HepG2 (cell line): ENCODE results near the gene ATP4B. TPM values are rescaled to one million over a fixed set of nuclear protein-coding genes. Genes with fewer than 3 reads are reported as not detected.

Source experiments
- ATAC-seq: fragments of 200-7000 bp; cut with Tn5 transposase; 3 replicates; pipeline ENCODE4 v1.9.1; 2020; ENCODE audit warnings: mild to moderate bottlenecking, moderate library complexity
- BruUV-seq: library from RNA; stranded (reverse); fragments of 400-500 nt; replicated peaks from 2 replicates; lab custom pipeline; 2021; lab: Mats Ljungman, UMichigan
- CTCF ChIA-PET: fragments of 300-600 bp; formaldehyde crosslinking; extraction: SDS; loops from one replicate; lab custom pipeline; 2021; ENCODE audit warnings: low total read pairs, inconsistent platforms, low intra/inter-chr PET ratio; lab: Yijun Ruan, JAX
- POLR2A ChIA-PET: fragments of 350-600 bp; sonication (Branson Sonifier 250); formaldehyde crosslinking; loops from one replicate; lab custom pipeline; 2020; ENCODE audit warnings: antibody characterized with exemption, inconsistent platforms; lab: Yijun Ruan, JAX
- DNase-seq: peaks from one replicate; pipeline ENCODE4 v3.0.0-alpha.2; 2015; ENCODE audit warnings: low spot score
- FAIRE-seq: peaks from 3 replicates; lab custom pipeline; 2011; peaks lifted over from hg19 to GRCh38; lab: Jason Lieb, UNC
- H2AFZ ChIP-seq: one replicate; pipeline ENCODE4 v1.6.1; 2011; ENCODE audit warnings: low read length, inconsistent platforms
- H3K27ac ChIP-seq: fragments of 300-600 bp; 3 replicates; pipeline ENCODE4 v1.8.0; 2011; ENCODE audit warnings: mixed run types, mild to moderate bottlenecking, mixed read lengths, low read length, inconsistent platforms; ENCODE audit not compliant: insufficient read depth; ENCODE audit errors: extremely low read length
- H3K27me3 ChIP-seq, 2 experiments: fragments of 200-600 bp in 1 of 2; 2 replicates in 1 of 2; 3 replicates in 1 of 2; pipeline versions ENCODE4 v1.6.0 to v1.8.0; 2011; ENCODE audit warnings: low read length in 2 of 2, mild to moderate bottlenecking in 2 of 2, moderate library complexity in 2 of 2, inconsistent platforms in 1 of 2; ENCODE audit not compliant: insufficient read depth in 2 of 2, control insufficient read depth in 1 of 2
- H3K36me3 ChIP-seq, 2 experiments: fragments of 200-600 bp in 1 of 2; replicated peaks in 1 of 2; 2 replicates in 1 of 2; 3 replicates in 1 of 2; pipeline versions ENCODE4 v1.5.1 to v1.8.0; 2011; ENCODE audit warnings: low read length in 2 of 2, inconsistent platforms in 1 of 2; ENCODE audit not compliant: insufficient read depth in 2 of 2, control insufficient read depth in 1 of 2
- H3K4me1 ChIP-seq: 2 replicates; pipeline ENCODE4 v1.5.1; 2012; ENCODE audit warnings: low read length, inconsistent platforms; ENCODE audit not compliant: insufficient read depth
- H3K4me2 ChIP-seq: 2 replicates; pipeline ENCODE4 v1.6.0; 2011; ENCODE audit warnings: low read depth, low read length, inconsistent platforms
- H3K4me3 ChIP-seq, 3 experiments: fragments of 200-600 bp in 1 of 3; sonication (generic), shearing (Covaris generic) in 1 of 3; replicated peaks in 1 of 3; 2 replicates each; pipeline ENCODE4 v1.5.1; 2011 to 2016; ENCODE audit warnings: low read length in 3 of 3, inconsistent platforms in 2 of 3, low read depth in 2 of 3, mild to moderate bottlenecking in 2 of 3, control low read depth in 1 of 3, mixed read lengths in 1 of 3; ENCODE audit not compliant: insufficient read depth in 1 of 3
- H3K79me2 ChIP-seq: one replicate; pipeline ENCODE4 v1.6.1; 2011; ENCODE audit warnings: low read length, inconsistent platforms; ENCODE audit not compliant: insufficient read depth
- H3K9ac ChIP-seq: 2 replicates; pipeline ENCODE4 v1.6.0; 2011; ENCODE audit warnings: mild to moderate bottlenecking, low read depth, low read length, inconsistent platforms; ENCODE audit not compliant: insufficient read depth
- H3K9me3 ChIP-seq: 2 replicates; pipeline ENCODE4 v1.5.1; 2012; ENCODE audit warnings: mild to moderate bottlenecking, low read length
- H4K20me1 ChIP-seq: 2 replicates; pipeline ENCODE4 v1.6.0; 2011; ENCODE audit warnings: inconsistent platforms, mild to moderate bottlenecking, low read length, moderate library complexity; ENCODE audit not compliant: insufficient read depth
- AKAP8 ChIP-seq: sonication (generic); formaldehyde crosslinking; IDR thresholded peaks from 2 replicates; pipeline ENCODE4 v1.5.1; 2020; ENCODE audit warnings: mild to moderate bottlenecking, missing genetic modification reagents
- KDM1A ChIP-seq: IDR thresholded peaks from 2 replicates; pipeline ENCODE4 v1.6.1; 2016; ENCODE audit warnings: missing compliant biosample characterization
- MIXL1 ChIP-seq: IDR thresholded peaks from 2 replicates; pipeline ENCODE4 v1.6.1; 2016
- RBM22 ChIP-seq: fragments of 200-400 bp; formaldehyde crosslinking; optimal IDR thresholded peaks from 2 replicates; pipeline ENCODE3; 2017; ENCODE audit warnings: mild to moderate bottlenecking, low read length, moderate library complexity
- SRSF1 ChIP-seq: fragments of 200-400 bp; formaldehyde crosslinking; optimal IDR thresholded peaks from 2 replicates; pipeline ENCODE3; 2017; ENCODE audit warnings: mild to moderate bottlenecking, low read depth, low read length, moderate library complexity
- TBX3 ChIP-seq: fragments of 450-650 bp; IDR thresholded peaks from 2 replicates; pipeline ENCODE4 v1.6.1; 2017; ENCODE audit warnings: antibody characterized with exemption, mild to moderate bottlenecking, inconsistent platforms, borderline replicate concordance
- ZNF710 ChIP-seq: sonication (generic); formaldehyde crosslinking; IDR thresholded peaks from 2 replicates; pipeline ENCODE4 v1.5.0; 2020; ENCODE audit warnings: mild to moderate bottlenecking, missing genetic modification reagents, borderline replicate concordance
- WGBS: methylation state at CpG from one replicate; pipeline ENCODE4 v1.1.6; 2017; ENCODE audit warnings: low lambda C conversion rate; 5-methylcytosine and 5-hydroxymethylcytosine counted together
- in situ Hi-C: cut with HindIII; loops from 2 replicates; pipeline ENCODE4 v1.10.0; 2017; ENCODE audit warnings: low pct_unique_long_range_greater_than_20kb; ENCODE audit not compliant: extremely low pct_ligation_motif_present
- intact Hi-C: fragments of 100-400 bp; cut with micrococcal nuclease; formaldehyde crosslinking; loops from one replicate; pipeline ENCODE4 v1.10.0; 2022; ENCODE audit not compliant: unreplicated experiment
- polyA plus RNA-seq, 8 experiments: library from polyadenylated mRNA; depleted of rRNA in 3 of 8; stranded (reverse) in 7 of 8; unstranded in 1 of 8; fragments of >200 nt; fragmentation: Illumina TruSeq in 4 of 8; extraction: Trizol in 4 of 8; gene quantifications; 2 replicates each; pipeline versions ENCODE4 v1.2.1 to v1.2.3, GENCODE V29; 2011 to 2016; ENCODE audit warnings: low read depth in 4 of 8, missing spikeins in 1 of 8, mixed read lengths in 1 of 8; ENCODE audit not compliant: insufficient read depth in 1 of 8
- total RNA-seq, 5 experiments: library from RNA; depleted of rRNA; stranded (reverse); fragments of >200 nt; fragmentation: Illumina TruSeq; extraction: Trizol; gene quantifications; 2 replicates each; pipeline ENCODE4 v1.2.3, GENCODE V29; 2016; ENCODE audit warnings: low read depth in 1 of 5

ATP4B gene
- total and polyA plus RNA-seq, 2 of the 13 experiments (the other 11 are each of a cell fraction or from before 2014, with no cell fraction given) = not detected

GRCh38 chr13:113610266-113610665 is 47.7 kb downstream of the ATP4B start (continued):
- TF ChIP-seq ZNF710 (CRISPR knock-in tag) = no peak

- Histone ChIP-seq H3K27me3 (no peaks in the 10 kb centered on the region), H3K4me2 (no peak overlapping the region), H4K20me1 (peaks cover 4% of the 10 kb centered on the region; the same call in 1 of the 2 replicates), H3K36me3 (peaks cover 8 to 51% of the 10 kb centered on the region in 2 experiments), H3K9me3 (no peaks in the 10 kb centered on the region), H3K79me2 (peaks cover 76% of the 10 kb centered on the region), H3K27ac (no peak overlapping the region), H2AFZ (no peak overlapping the region), H3K4me1 (no peaks in the 10 kb centered on the region), H3K9ac (no peak overlapping the region), H3K4me3 (no peak overlapping the region)
- TF ChIP-seq TBX3 (no peak), RBM22 (no peak), SRSF1 (no peak), KDM1A (CRISPR knock-in tag) (no peak), AKAP8 (CRISPR knock-in tag) (no peak), MIXL1 (CRISPR knock-in tag) (no peak)
- CTCF ChIA-PET = no interaction called here
- in situ Hi-C loops (no loop called here), intact Hi-C loops (no loop called here)
- POLR2A ChIA-PET = no interaction called here
- 93% methylated on average over 5 of the region's 13 CpGs for WGBS
- no TSS peak for BruUV-seq
- ATAC-seq (no peak), FAIRE-seq (no peak), DNase-seq (no peak)
Measured at GRCh38 chr13:113609616-113610015, 48.4 kb downstream of the ATP4B start.
